ENCODE results near the gene SCN2B.
"Not testable (repeated sequence)": the region's sequence is repeated elsewhere in the genome, so short reads cannot be mapped to it uniquely, and the experiment has no call there.

SCN2B gene

DNA sequence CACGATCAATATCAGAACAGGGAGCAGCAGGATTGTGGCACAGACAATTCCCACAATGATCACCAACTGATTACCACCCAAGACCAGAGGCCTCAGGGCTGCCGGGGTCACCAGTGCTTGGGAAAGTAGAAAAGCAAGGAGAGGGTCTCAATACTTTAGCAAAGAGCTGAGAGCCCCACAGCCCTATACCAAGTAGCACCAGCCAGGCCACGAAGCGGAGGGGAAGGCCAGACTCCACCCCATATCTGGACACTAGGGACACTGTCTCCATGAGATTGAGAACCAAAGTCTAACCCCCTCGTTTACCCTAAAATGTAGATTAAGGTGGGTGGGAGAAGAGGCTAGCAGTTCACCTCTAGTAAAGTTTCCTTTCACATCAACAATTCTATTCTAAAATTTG lies 24.1 kb upstream of the SCN2B start:
- H3K4me1 ChIP-seq, result no peaks in the 10 kb centered on the region
- no peaks in the 10 kb centered on the region for H3K36me3 ChIP-seq (replicated peaks)
- DNase-seq (ENCODE audit: low spot score in 2 of 2), result no peak
- H3K4me3 ChIP-seq, result no peak overlapping the region
- H3K9me3 ChIP-seq, result no peaks in the 10 kb centered on the region
- H3K27me3 ChIP-seq (ENCODE audit: low read depth), result peaks cover 8% of the 10 kb centered on the region
- in situ Hi-C loops (cut with MboI; ENCODE audit: low sequenced_read_pairs), result no loop called here

DNA sequence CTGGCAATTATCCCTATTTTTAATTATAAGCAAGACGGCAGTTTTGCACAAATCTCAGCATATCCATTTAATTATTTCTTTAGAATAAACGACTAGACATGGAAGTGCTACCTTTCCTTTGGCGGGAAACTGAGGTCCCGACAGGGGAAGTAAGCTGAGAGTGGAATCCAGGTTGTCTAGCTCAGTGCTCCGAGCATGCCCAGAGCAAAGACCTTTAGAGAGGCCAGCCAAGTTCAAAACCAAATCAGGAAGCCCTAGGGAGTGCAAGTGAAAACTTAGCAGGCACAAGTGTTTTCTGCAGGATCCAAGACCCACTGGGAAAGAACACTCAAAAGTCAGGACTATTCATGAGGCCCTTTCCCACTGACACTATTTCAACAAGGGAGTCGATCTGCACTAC lies 22.7 kb upstream of the SCN2B start:
- no peaks in the 10 kb centered on the region for H3K4me1 ChIP-seq
- no peak overlapping the region for H3K4me3 ChIP-seq
- H3K36me3 ChIP-seq (replicated peaks), result no peaks in the 10 kb centered on the region
- no peaks in the 10 kb centered on the region for H3K9me3 ChIP-seq
- in situ Hi-C loops (cut with MboI; ENCODE audit: low sequenced_read_pairs), result loop anchor here (10.0 to 25.0 kb wide), 2 partner anchors 156 to 288 kb away; partner anchors contain the start of gene UBE4A
- peaks cover 3% of the 10 kb centered on the region for H3K27me3 ChIP-seq (ENCODE audit: low read depth)
- no peak for DNase-seq (ENCODE audit: low spot score in 2 of 2)

DNA sequence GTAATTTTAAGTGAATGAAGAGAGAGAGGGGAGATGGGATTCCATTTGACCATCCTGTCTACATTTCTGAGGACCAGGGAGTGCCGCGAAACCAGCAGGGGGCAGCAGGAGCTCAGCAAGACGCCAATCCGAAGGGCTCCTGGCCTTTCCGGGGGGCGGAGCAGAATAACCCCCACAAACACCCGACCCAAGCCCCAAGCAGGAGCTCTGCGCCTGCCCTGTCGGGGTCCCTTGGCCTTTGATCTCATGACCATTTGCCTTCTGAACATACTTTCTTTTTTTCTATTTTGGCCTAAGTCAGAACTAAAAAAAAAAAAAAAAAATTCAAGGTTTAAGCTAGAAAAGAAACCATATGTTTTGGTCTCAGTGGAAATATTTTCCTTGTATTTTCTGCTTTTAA lies 21.9 kb upstream of the SCN2B start:
- peak; percentile 56 to 85 for DNase-seq (ENCODE audit: low spot score in 2 of 2)
- Histone ChIP-seq H3K27me3 (ENCODE audit: low read depth) (peaks cover 3% of the 10 kb centered on the region), H3K36me3 (replicated peaks) (no peaks in the 10 kb centered on the region), H3K4me3 (no peak overlapping the region), H3K4me1 (no peaks in the 10 kb centered on the region), H3K9me3 (no peaks in the 10 kb centered on the region)
- in situ Hi-C loops (cut with MboI; ENCODE audit: low sequenced_read_pairs), result loop anchor here (10.0 to 25.0 kb wide), 2 partner anchors 156 to 289 kb away; partner anchors contain the start of gene UBE4A

DNA sequence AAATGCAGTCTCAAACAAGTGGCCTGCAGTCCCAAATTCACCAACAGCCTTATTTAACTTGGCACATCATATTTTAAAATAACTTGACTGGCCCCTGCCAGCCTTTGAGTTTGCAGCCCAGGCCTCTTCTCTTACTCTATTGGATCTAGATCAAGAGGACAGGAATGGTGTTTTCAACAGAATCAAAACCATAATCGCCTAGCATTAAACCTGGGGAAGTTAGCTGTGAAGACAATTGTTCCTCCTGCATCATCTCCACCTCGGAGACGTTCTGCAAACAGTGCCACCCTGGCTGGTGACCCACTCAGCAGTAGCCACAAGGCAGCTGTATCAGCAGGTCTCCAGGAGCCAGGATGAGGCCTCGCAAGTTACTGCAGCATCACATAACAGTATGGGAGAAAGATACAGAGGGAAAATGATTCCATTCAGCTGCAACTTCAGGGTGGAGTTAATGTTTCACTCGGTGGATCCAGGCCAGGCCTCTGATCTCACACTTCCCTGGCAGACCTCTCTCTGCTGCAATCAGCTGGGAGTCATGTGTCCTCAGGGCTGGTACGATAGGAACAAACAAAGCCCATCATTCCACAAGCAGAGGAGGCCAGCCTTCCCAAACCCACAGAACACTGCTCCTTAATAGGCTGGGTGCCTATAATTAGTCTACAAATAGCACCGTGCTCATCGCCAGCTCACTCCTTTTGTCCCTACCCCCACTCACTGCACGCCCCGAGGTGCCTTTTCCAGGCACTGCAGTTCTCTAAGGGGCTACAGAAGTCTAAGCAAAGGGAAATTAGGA lies 18.6 kb upstream of the SCN2B start:
- in situ Hi-C loops (cut with MboI; ENCODE audit: low sequenced_read_pairs), result loop anchor here (10.0 to 25.0 kb wide), 2 partner anchors 160 to 292 kb away; partner anchors contain the start of gene UBE4A

DNA sequence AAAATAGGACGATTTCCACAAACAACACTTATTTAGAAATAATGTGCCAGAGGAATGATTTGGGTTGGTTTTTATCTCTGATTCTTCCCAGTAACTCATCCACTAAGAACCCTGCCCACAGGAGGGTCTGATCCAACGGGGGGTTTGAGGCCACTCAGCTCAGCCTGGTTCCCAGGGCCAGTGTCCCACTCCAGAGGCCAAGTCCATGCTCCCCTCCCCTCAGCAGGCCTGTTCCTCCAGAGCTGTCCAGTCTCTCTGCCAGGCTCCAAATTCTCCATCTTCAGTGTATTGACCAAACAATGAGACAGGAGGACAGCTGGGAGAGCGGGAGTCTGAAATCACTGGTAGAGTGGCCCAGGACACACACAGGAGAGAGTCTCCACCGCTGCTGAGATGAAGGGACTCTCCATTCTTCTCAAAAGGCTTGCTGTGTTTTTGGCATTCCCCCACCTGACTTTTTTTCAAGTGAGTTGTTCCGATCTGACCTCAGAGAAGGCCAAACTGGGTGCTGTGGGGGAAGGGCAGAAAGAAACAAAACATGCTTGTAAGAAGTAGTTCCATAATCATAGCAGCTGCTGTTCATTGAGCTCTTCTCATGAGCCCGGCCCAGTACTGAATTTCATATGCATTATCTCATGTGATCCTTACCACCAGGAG lies 17.6 kb upstream of the SCN2B start:
- Histone ChIP-seq H3K36me3 (replicated peaks) (no peaks in the 10 kb centered on the region), H3K27me3 (ENCODE audit: low read depth) (no peaks in the 10 kb centered on the region; the same call in 1 of the 2 replicates), H3K9me3 (no peaks in the 10 kb centered on the region), H3K4me1 (no peaks in the 10 kb centered on the region), H3K4me3 (no peak overlapping the region)
- no peak for DNase-seq (ENCODE audit: low spot score in 2 of 2)
- in situ Hi-C loops (cut with MboI; ENCODE audit: low sequenced_read_pairs), result loop anchor here (10.0 to 25.0 kb wide), 2 partner anchors 161 to 293 kb away; partner anchors contain the start of gene UBE4A

More for the DNA sequence above, 18.6 kb upstream of the SCN2B start:
- Histone ChIP-seq H3K9me3 (no peaks in the 10 kb centered on the region), H3K36me3 (replicated peaks) (no peaks in the 10 kb centered on the region), H3K4me1 (no peaks in the 10 kb centered on the region), H3K27me3 (ENCODE audit: low read depth) (no peaks in the 10 kb centered on the region; the same call in 1 of the 2 replicates), H3K4me3 (no peak overlapping the region)
- DNase-seq (ENCODE audit: low spot score in 2 of 2), result no peak

DNA sequence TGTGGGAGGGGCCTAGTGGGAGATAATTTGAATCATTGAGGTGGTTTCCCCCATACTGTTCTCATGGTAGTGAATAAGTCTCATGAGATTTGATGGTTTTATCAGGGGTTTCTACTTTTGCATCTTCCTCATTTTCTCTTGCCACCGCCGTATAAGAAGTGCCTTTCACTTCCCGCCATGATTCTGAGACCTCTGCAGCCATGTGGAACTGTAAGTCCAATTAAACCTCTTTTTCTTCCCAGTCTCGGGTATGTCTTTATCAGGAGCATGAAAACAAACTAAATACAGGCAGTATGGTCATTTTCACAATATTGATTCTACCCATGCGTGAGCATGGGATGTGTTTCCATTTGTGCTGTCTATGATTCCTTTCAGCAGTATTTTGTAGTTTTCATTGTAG lies 16.4 kb upstream of the SCN2B start:
- H3K9me3 ChIP-seq; H3K4me1 ChIP-seq; H3K36me3 ChIP-seq (replicated peaks); H3K27me3 ChIP-seq (ENCODE audit: low read depth); DNase-seq (ENCODE audit: low spot score in 2 of 2); H3K4me3 ChIP-seq: not testable (repeated sequence)
- in situ Hi-C loops (cut with MboI; ENCODE audit: low sequenced_read_pairs), result loop anchor here (10.0 to 25.0 kb wide), 2 partner anchors 162 to 294 kb away; partner anchors contain the start of gene UBE4A

DNA sequence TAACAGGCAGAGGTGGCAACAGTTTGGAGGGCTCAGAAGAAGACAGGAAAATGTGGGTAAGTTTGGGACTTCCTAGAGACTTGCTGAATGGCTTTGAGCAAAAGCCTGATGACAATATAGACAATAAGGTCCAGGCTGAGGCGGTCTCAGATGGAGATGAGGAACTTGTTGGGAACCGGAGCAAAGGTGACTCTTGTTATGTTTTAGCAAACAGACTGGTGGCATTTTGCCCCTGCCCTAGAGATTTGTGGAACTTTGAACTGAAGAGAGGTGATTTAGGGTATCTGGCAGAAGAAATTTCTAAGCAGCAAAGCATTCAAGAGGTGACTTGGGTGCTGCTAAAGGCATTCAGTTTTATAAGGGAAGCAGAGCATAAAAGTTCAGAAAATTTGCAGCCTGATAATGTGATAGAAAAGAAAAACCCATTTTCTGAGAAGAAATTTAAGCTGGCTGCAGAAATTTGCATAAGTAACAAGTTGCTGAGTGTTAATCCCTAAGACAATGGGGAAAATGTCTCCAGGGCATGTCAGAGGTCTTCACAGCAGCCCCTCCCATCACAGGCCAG lies 14.6 kb upstream of the SCN2B start:
- in situ Hi-C loops (cut with MboI; ENCODE audit: low sequenced_read_pairs), result loop anchor here (10.0 to 25.0 kb wide), 2 partner anchors 164 to 296 kb away; partner anchors contain the start of gene UBE4A
- H3K4me3 ChIP-seq; H3K9me3 ChIP-seq; DNase-seq (ENCODE audit: low spot score in 2 of 2); H3K4me1 ChIP-seq; H3K36me3 ChIP-seq (replicated peaks); H3K27me3 ChIP-seq (ENCODE audit: low read depth): not testable (repeated sequence)

DNA sequence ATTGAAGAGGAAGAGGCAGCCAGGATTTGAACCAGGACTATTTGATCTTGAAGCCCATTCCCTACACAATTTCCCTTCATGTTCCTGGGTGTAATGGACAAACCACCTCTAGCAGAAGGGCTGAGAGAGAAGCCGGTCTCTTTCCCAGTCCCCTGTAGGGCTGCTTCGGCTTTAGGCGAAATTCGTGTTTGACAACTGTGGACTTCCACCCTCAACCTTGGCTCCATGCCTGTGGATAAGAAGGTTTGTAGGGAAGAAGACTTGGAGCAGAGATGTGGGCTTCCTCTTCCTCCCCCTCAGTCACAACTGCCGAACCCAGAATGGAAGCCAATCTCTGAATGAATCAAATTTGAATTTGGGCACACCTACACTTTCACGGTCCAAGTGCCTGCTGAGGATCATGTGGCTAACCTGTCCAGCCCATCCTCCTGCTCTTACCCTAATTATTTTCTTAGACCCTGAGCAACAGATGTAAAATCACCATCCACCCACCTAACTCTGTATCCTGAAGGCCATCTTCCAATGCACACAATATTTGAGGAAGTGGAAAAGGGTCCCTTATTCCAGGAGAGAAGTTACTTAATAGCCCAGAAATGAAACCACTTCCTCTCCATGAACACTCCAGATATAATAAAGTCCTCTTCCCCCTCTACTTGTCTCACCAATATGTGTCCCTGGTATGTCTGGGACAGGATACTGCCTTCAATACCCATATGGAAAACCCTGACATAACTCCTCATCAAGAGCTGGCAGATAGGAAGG lies 10.1 kb upstream of the SCN2B start:
- Histone ChIP-seq H3K4me1 (no peaks in the 10 kb centered on the region), H3K4me3 (no peak overlapping the region), H3K27me3 (ENCODE audit: low read depth) (peaks cover 2% of the 10 kb centered on the region; the same call in 1 of the 2 replicates), H3K9me3 (no peaks in the 10 kb centered on the region), H3K36me3 (replicated peaks) (no peaks in the 10 kb centered on the region)
- in situ Hi-C loops (cut with MboI; ENCODE audit: low sequenced_read_pairs), result loop anchor here (25.0 kb wide), 1 partner anchor 301 kb away; no protein-coding TSS in a partner anchor
- no peak for DNase-seq (ENCODE audit: low spot score in 2 of 2)

DNA sequence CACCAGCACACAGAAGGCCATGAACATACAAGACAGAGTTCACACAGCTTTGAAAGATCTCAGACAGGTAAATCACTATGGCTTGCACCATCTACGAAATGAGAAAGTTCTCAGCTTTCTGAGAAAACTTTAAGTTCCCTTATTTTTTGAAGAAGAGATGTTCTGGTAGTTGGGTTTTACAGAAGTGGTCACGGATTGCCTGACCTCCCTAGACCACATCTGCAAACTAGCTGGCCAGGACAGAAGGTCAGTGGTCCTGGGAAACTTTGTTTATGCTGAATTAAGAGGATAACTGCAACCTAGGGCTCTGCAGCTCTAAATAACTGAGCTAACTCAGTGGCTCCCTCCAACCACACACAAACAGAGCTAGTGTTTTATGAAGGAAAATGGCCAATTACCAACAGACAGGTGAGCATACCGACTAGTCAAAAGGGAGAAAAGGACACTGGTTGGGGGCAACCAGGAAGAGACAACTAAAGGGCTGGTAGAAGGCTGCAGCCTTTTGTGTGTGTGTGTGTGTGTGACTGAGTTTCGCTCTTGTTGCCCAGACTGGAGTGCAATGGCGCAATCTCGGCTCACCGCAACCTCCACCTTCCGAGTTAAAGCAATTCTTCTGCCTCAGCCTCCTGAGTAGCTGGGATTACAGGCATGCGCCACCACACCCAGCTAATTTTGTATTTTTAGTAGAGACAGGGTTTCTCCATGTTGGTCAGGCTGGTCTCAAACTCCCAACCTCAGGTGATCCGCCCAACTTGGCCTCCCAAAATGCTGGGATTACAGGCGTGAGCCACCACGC lies 8.5 kb upstream of the SCN2B start:
- Histone ChIP-seq H3K4me1 (peaks cover 3% of the 10 kb centered on the region; the same call in 1 of the 2 replicates), H3K4me3 (no peak overlapping the region), H3K9me3 (no peaks in the 10 kb centered on the region), H3K27me3 (ENCODE audit: low read depth) (peaks cover 2% of the 10 kb centered on the region; the same call in 1 of the 2 replicates), H3K36me3 (replicated peaks) (no peaks in the 10 kb centered on the region)
- in situ Hi-C loops (cut with MboI; ENCODE audit: low sequenced_read_pairs), result loop anchor here (25.0 kb wide), 1 partner anchor 302 kb away; no protein-coding TSS in a partner anchor
- no peak for DNase-seq (ENCODE audit: low spot score in 2 of 2)

DNA sequence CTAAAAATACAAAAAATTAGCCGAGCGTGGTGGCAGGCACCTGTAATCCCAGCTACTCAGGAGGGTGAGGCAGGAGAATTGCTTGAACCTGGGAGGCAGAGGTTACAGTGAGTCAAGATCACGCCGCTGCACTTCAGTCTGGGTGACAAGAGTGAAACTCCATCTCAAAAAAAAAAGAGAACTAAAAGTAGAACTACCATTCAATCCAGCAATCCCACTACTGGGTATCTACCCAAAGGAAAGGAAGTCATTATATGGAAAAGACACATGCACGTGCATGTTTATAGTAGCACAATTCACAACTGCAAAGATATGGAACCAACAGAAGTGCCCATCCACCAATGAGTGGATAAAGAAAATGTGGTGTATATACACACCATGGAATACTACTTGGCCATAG lies 7.3 kb upstream of the SCN2B start:
- DNase-seq (ENCODE audit: low spot score in 2 of 2); H3K36me3 ChIP-seq (replicated peaks); H3K4me3 ChIP-seq; H3K27me3 ChIP-seq (ENCODE audit: low read depth); H3K4me1 ChIP-seq; H3K9me3 ChIP-seq: not testable (repeated sequence)
- in situ Hi-C loops (cut with MboI; ENCODE audit: low sequenced_read_pairs), result loop anchor here (25.0 kb wide), 1 partner anchor 304 kb away; no protein-coding TSS in a partner anchor

DNA sequence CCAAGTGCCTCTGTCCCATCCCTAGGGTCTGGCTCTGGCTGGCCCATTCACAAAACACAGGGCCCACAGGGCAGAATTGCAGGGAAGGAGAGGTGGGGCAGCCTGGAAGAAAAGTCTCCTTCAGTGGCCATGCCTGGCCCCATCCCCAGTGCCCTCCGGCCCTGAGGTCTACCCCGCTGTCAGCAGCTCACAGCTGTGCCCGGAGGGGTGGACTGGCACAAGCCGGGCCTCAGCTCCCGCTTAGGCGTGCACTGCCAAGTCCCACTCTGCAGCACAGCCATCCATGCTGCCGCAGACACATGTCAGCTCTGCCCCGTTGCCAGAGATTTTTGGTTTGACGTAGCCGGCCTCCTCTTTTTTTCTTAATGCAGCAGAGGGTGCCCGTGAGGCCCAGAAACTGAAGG lies 3.9 kb upstream of the SCN2B start:
- Histone ChIP-seq H3K4me3 (no peak overlapping the region), H3K27me3 (ENCODE audit: low read depth) (no peaks in the 10 kb centered on the region), H3K36me3 (replicated peaks) (no peaks in the 10 kb centered on the region), H3K9me3 (no peaks in the 10 kb centered on the region), H3K4me1 (peaks cover 3% of the 10 kb centered on the region; the same call in 1 of the 2 replicates)
- in situ Hi-C loops (cut with MboI; ENCODE audit: low sequenced_read_pairs), result loop anchor here (25.0 kb wide), 1 partner anchor 307 kb away; no protein-coding TSS in a partner anchor
- peak; percentile 16 to 75 for DNase-seq (ENCODE audit: low spot score in 2 of 2)

DNA sequence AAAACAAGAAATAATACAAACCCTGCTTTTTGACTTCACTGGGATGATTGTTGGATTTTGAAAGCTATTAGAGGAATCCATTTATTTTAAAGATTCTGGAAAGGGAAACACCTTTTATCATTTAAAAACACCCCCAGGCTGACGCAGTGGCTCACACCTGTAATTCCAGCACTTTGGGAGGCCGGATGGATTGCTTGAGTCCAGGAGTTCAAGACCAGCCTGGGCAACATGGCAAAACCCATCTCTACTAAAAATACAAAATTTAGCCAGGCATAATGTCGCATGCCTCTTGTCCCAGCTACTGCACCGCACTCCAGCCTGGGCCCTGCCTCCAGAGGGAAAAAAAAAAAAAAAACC lies 317 bp upstream of the SCN2B start:
- no peak for DNase-seq (ENCODE audit: low spot score in 2 of 2)
- H3K4me1 ChIP-seq, result peaks cover 3% of the 10 kb centered on the region; the same call in 1 of the 2 replicates
- no peaks in the 10 kb centered on the region for H3K27me3 ChIP-seq (ENCODE audit: low read depth)
- no peak overlapping the region for H3K4me3 ChIP-seq
- in situ Hi-C loops (cut with MboI; ENCODE audit: low sequenced_read_pairs), result loop anchor here (25.0 kb wide), 1 partner anchor 311 kb away; no protein-coding TSS in a partner anchor
- H3K9me3 ChIP-seq, result no peaks in the 10 kb centered on the region
- H3K36me3 ChIP-seq (replicated peaks), result no peaks in the 10 kb centered on the region
